Endothelial cell of umbilical vein (primary cell): ENCODE measurements around the gene ENTPD6.

ENCODE experiments used
- EZH2 ChIP-seq: IDR thresholded peaks from 2 replicates; pipeline ENCODE4 v1.6.1; 2012; ENCODE audit warnings: borderline replicate concordance, low read depth, mild to moderate bottlenecking, moderate library complexity, low read length, inconsistent platforms; ENCODE audit not compliant: severe bottlenecking
- FOS ChIP-seq: IDR thresholded peaks from 2 replicates; pipeline ENCODE4 v1.6.1; 2011; ENCODE audit warnings: mild to moderate bottlenecking, low read length, moderate library complexity, borderline replicate concordance; ENCODE audit not compliant: insufficient read depth
- GATA2 ChIP-seq: IDR thresholded peaks from 2 replicates; pipeline ENCODE4 v1.7.0; 2011; ENCODE audit warnings: low read depth, mild to moderate bottlenecking, moderate library complexity, mixed read lengths, low read length; ENCODE audit not compliant: insufficient read length, insufficient read depth
- JUN ChIP-seq: IDR thresholded peaks from 2 replicates; pipeline ENCODE4 v1.6.1; 2011; ENCODE audit warnings: borderline replicate concordance, low read depth; ENCODE audit not compliant: insufficient read length, insufficient read depth
- MYC ChIP-seq: IDR thresholded peaks from one replicate; pipeline ENCODE4 v1.6.1; 2011; ENCODE audit warnings: mild to moderate bottlenecking, low read depth, low read length
- POLR2A ChIP-seq: IDR thresholded peaks from 2 replicates; pipeline ENCODE4 v1.6.1; 2012; ENCODE audit warnings: low read depth, mild to moderate bottlenecking, control low read depth, low read length
- POLR2AphosphoS5 ChIP-seq: IDR thresholded peaks from 2 replicates; pipeline ENCODE4 v1.6.1; 2012; ENCODE audit warnings: low read depth, mild to moderate bottlenecking, control low read depth, low read length, moderate library complexity; ENCODE audit not compliant: insufficient read depth
- TF ChIP-seq, protein P1 (sequence below), 2 donors: IDR thresholded peaks; 1 replicate in 1 of 2; 2 replicates in 1 of 2; pipeline ENCODE4 v1.5.1; 2011; ENCODE audit warnings: low read length in 2 of 2, mild to moderate bottlenecking in 2 of 2, moderate library complexity in 2 of 2, control low read depth in 1 of 2, inconsistent platforms in 1 of 2, low read depth in 1 of 2; ENCODE audit not compliant: insufficient read depth in 1 of 2; ENCODE audit errors: extremely low read depth in 1 of 2
- TF ChIP-seq, protein P2 (sequence below): IDR thresholded peaks from 2 replicates; pipeline ENCODE4 v1.6.1; 2011; ENCODE audit not compliant: insufficient read depth, insufficient read length

DNA sequence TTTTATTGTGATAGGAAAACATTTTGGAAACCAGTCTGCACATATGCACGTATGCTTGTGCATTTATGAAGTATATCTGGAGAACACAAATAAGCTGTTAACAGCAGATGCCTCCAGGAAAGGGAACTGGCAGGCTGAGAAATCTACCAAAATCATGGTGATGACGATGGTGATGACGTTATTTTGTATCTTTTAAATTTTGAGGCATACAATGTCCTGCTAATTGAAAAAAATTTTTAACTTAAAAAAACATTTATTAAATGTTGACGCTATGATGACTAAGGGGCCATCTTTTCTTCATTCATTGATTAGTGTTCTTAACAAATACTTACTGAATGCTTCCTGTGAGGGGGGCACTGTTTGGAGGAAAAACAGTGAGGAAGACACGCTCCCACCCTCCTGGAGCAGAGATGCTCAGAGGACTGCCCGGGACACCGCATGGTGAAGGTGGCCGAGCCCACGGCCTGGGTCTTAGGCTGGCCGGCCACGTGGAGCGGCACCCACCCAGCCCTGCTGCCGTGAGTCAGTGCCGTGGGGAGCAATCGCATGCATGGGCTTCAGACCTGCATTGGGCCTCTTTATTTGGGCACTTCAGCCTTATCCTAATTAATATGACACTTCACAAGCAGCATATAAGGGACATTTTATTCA is 15.9 kb upstream of the ENTPD6 start:
- no peak for TF ChIP-seq EZH2
- no peak for TF ChIP-seq FOS
- TF ChIP-seq POLR2AphosphoS5, result no peak
- TF ChIP-seq, protein P1, sequence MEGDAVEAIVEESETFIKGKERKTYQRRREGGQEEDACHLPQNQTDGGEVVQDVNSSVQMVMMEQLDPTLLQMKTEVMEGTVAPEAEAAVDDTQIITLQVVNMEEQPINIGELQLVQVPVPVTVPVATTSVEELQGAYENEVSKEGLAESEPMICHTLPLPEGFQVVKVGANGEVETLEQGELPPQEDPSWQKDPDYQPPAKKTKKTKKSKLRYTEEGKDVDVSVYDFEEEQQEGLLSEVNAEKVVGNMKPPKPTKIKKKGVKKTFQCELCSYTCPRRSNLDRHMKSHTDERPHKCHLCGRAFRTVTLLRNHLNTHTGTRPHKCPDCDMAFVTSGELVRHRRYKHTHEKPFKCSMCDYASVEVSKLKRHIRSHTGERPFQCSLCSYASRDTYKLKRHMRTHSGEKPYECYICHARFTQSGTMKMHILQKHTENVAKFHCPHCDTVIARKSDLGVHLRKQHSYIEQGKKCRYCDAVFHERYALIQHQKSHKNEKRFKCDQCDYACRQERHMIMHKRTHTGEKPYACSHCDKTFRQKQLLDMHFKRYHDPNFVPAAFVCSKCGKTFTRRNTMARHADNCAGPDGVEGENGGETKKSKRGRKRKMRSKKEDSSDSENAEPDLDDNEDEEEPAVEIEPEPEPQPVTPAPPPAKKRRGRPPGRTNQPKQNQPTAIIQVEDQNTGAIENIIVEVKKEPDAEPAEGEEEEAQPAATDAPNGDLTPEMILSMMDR (IDR thresholded peaks at IDR 0.05; ENCODE audit: extremely low read depth in 1 of 2, insufficient read depth in 1 of 2, low read depth in 1 of 2, low read length in 2 of 2), result no peak
- no peak for TF ChIP-seq JUN
- TF ChIP-seq GATA2, result no peak
- no peak for TF ChIP-seq POLR2A
- TF ChIP-seq, protein P2, sequence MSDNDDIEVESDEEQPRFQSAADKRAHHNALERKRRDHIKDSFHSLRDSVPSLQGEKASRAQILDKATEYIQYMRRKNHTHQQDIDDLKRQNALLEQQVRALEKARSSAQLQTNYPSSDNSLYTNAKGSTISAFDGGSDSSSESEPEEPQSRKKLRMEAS, result no peak
- TF ChIP-seq MYC, result no peak
